SIG-M5 treated with dmso at 0.1 percent for 504 hours (cell line): ENCODE data around the gene MYOZ3.

Experiments
- DNase-seq: peaks from one replicate; lab custom pipeline; 2025; ENCODE audit not compliant: unreplicated experiment; lab: John Stamatoyannopoulos, UW

Gene MYOZ3

DNA sequence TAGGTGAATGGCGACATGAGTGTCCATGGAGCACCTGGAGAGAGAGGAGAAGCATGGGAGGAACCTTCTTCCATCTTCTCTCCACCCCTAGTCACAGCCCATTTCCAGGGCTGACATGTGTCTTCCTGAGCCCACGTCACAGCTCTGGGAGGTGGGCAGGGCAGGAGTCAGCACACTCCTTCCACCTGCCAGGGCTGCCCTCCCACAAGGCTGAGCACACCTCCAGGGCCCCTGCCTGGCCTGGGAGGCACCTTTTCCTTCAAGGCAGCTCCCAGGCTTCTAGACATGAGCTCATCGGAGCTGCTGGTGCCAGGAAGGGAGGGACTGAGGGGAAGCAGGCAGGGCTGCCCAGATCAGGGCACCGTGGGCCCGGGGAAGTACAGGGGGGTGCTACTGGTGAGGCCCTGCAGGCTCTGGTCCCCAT lies 34.2 kb upstream of the MYOZ3 start:
- DNase-seq = no peak

DNA sequence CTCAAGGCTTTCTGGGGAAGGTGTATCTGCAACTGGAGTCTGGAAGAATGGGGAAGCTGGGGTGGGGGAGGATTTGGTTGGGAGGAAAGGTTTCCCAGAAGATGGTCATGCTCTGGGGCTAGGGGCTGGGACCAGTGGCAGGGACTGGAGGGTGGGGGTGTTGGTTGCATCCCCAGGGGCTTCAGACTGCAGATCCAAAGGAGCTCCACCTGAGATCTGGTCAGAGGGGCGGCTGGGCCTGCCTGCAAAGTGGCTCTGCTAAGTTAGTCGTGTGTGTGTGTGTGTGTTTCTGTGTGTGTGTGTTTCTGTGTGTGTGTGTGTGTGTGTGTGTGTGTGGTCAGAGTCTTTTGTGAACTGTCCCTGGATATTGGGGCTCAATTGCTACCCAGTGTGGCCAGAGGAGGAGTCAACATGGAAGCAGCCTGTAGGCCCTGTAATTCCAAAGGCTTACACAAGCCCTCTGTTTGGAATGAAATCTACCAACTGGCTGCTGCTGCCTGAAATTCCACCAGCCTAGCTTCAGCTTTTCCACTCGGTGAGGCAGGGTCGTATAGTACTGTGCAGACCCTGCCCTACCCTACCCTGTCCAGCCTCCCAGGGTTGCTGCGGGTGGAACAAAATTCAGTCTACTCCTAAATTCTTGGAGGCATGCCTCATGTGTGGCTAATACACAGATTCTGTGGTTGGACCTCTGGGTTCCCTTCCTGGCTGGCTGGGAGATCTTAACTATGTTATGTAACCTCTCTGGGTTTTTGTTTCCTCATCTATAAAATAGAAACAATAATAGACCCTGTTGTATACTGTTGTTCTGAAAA lies 33.1 kb upstream of the MYOZ3 start:
- DNase-seq = peak; percentile 33

DNA sequence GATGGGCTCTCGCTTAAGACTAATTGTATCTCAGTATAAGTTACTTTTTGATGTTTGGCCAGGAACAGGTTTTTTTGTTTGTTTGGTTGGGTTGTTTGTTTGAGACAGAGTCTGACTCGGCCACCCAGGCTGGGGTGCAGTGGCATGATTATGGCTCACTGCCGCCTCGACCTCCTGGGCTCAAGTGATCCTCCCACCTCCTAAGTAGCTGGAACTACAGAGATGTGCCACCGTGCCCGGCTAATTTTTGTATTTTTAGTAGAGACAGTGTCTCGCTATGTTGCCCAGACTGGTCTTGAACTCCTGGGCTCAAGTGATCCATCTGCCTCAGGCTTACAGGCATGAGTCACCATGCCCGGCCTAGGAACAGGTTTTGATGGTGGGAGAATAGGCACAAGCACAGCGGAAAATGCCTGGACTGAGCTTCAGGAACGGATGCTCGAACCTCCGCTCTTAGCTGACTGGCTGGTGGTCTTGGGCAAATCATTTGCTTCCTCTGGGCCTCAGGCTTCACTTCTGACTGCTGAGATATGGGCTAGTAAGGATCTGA lies 32.0 kb upstream of the MYOZ3 start:
- DNase-seq = no peak

DNA sequence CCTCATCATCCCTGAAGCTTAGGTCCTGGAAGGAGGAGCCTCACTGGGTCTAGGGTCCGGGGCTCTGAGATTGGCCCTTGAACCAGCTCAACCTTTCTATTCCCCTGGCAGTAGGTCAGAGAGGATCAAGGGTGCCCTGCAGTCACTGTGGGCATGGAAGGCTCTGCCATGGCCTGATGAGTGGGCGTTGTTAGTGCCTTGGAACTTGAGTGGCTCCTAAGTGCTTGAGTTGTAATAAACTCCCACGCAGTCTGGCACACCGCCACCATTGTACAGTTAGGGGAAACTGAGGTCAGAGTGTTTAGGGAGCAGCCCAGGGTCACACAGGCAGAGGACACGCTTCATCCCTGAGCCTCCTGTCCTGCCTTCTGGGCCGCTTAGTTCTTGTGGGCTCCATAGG lies 31.0 kb upstream of the MYOZ3 start:
- no peak for DNase-seq

DNA sequence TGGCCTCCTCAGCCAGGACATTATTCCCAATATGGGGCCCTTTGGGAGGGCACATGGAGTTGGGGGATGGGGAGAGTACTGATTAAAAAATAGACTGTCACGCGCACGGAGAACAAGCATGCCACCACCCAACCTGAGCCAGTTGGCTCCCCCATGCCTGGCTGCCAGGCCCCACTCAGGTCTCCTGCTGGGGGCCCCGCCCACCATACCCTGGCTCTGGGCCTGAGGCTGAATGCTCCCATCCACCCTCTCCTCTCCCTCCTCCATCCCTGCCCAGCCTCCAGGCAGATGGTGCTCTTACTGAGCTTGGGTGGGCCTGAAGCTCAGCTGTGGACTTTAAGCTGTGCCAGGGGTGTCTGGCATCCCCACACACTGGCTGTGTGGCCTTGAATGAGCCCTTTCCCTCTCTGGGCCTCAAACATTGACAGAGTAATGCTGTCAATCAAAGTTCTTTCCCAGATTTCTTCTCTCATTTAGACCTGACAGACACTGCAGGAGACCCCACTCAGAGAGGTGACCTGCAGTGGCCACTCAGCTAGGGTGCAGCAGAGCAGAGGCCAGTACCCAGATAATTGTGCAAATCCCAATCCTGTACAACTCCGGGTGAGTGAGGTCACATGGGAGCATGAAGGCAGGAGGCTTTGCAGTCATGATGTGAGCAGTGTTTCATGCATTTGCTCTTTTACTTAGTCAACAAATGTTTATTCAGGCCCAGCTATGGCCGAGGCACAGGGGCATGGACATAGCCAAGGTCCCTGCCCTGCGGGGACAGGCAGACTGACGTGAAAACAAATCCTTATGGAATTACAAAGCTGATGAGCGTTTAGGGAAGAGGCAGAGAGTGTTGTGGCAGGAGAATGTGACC lies 30.4 kb upstream of the MYOZ3 start:
- DNase-seq = no peak

DNA sequence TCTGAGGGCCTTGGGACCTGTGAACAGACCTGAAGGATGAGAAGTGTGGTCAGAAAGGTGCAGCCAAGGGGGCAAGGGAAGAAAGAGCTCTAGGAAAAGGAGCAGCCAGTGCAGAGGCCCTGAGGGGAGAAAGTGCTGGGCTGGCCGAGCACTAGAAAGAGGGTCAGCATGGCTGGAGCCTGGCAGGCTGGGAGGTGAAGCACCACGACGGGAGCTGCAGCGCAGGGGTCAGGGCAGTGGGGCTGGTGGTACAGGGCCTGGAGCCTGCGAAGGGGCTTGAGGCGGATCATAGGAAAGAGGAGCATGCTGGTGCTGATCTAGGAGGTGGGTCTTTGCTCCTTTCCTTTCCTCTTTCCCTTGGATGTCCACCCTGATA lies 29.7 kb upstream of the MYOZ3 start:
- DNase-seq = no peak

DNA sequence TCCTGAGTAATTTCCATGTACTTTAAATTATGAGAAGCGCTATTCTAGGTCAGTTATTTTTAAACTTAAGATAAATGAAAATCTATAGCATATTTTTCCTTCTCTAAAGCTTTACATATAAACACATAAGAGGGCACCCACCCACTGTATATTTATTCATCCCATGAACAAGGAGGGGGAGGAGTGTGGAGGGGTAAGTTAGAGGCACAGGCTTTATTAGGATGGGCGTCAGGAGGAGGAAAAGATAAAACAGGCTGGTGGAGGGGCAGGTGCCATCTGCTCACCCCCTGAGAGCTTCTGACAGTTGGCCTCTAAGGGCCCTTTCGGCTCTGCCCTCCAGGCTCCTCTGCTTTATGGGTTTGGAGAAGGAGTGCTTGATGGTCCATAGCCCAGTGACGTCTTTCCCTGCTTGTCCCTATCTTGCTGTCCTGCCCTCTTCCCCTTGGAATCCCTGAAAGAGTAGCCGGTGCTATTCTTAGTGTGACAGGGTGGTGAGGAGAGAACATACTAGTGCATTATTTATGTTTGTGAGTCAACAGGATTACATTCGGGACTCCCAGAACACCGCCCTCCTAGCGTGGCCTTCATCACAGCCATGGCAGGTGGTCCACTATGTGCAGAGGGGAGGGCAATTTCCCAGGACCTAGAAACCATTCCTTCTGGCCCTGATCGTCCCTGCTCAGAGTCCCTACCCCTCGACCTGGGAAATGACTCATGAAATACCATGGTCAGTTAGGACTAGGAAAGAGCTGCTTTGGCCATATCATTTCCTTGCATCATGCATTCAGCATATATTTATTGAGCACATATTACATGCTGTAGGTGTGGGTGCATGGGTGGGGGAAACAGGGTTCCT lies 28.5 kb upstream of the MYOZ3 start:
- no peak for DNase-seq

DNA sequence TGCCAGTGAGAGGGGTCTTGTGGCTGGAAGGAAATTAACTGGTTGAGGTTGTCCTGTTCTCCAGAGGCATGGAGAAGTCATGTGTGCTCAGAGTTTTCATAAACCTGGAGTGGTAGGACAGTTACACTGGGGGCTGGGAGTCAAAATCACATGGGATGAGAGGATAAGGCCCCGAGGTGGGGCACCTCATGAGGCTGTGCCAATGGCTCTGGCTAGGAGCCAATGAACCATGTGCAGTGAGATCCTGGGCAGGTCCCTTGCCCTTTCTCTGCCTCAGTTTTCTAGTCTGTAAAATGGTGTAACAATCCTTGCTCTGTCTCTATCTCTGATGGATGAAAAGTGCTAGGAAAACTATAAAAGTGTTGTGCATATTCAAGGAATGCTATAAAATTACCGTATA lies 27.6 kb upstream of the MYOZ3 start:
- DNase-seq = no peak

DNA sequence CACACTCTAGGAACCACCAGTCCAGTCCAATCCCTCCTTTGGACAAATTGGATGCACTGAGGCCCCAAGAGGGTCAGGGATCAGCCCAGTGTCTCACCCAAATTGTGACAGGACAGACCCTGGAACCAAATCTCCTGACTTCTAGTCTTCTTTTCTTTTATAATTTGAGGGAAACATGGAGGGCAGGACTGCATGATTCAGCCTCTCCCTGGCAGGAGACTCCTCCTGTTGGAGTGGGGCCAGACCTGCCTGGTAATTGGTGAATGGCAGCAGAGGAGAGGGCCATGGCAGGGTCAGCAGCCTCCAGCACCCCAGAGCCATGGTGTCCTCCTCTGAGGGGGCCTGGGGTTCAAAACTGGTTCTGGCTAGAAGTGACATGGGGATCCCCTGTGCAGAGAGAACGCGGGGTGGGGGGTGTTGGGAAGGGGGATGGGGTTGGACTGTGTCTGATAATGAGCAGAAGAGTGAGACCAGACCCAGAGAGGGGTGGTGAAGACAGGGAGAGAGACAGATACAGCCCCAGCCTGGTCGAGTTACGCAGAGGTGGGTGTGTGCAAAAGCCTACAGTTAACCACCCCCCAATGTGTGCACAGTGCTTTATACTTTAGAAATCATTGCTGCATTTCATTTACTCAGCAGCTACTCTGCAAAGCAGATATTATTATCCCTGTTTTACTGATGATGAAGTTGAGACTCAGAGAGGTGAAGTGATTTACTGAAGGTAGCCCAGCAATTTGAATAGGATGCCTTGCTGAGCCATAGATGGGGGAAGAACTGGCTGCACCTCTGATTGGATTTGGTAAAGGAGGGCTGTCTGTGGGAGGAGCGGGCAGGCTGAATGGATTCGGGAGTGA lies 24.4 kb upstream of the MYOZ3 start:
- no peak for DNase-seq

DNA sequence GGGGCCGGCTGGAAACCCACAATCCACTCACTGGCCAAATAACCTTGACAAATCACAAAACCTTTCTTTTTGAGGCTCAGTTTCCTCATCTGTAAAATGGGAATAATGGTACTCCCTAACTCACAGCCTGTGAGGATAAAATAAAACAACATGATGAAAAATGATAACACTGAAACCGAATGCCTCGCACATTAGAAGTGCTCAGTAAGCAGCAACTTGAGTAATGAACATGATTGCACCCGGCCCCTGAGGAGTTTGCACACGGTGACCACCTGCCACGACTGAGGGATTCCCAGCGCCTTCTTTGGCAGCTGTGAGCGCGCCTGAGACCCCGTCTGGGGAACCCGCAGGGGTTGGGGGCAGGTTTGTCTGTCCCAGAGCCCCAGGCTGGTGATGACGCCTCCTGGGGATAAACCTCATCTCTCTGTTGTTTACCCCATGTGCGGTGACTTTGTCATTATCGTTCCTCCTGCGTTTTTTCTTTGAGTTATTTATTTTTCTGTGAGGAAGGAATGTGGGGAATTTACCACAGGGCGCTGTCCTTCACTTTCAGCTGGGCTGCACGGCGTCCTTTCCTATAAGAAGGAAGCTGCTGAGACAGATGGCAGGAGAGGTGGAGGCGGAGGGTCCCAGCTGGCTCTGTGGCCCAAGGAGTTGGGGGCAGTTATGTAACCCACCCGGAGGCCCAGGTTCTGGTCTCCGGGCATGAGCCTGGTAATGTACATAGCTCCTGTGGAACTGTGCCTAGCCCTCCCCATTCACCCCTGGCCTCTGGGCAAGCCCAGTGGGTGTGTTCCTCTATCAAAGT lies 23.6 kb upstream of the MYOZ3 start:
- no peak for DNase-seq

DNA sequence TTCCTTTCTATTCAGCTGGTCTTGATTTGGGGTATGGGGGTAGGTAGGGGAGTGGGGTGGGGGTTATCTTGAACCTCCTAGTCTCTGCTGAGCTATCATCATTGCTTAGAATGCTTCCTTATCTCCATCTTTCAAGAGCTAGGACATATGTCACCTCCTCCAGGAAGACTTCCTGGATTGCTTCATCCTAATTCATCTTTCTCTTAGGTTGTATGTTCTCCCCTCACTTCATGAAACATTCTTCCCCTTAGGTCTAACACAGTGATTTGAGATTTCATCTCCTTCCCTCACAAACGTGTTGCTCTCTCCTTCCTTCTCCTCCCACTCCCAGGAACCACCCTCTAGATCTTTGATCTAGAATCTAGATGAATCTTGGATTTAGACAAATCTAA lies 23.0 kb upstream of the MYOZ3 start:
- DNase-seq = no peak

DNA sequence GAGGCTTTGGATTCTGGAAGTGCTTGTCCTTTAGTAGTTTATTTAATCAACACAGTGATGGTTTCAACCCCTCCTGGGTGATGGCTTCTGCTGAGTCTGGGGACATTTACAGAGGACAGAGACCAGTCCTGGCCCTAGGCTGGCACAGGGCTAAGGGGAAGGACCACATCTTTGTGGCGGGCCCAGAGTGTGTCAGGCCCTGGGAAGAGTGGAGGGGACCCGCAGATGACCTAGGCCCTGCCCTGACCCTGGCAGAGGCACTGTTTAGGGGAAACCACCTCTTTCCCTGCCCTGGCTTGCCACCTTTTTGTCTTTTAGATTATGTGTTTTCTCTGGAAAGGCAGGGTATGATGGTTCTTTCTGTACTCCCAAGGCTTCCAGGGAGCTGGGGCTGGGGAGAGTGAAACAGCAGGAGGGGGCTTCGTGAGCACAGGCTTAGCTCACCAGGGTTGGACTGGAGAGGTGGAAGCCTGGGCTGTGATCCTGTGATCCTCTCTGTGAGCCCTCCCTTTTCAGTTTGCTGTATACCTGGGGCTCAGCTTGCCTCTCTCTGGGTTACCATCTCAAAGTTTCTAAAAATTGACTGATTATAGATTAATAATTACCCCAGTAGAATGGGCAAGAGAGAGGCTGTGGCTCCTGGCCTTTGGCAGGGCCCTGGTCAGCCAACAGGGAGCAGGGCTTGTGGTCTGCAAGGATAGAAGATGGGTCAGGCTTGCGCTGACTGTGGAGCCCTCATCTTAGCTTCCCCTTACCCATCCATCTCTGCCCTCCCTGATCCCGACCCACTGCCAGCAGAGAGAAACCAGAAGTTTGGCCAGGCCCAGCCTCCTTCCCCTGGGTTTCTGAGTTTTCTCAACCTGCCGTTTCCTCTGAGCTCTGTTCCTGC lies 22.3 kb upstream of the MYOZ3 start:
- no peak for DNase-seq

DNA sequence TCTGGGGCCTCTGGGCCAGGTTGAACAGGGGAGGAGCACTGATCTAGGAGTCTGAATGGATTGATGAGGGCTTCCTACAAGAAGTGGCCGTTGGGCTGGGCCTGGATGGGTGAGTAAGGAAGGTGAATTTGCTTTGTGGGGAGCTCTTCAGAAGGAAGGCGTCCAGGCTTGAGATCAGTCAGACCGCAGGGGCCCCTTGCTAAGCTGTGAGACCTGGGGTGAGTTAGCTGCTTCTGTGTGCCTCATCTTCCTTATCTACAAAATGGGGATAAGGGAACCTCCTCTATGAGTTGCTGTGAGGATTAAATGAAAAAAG lies 21.7 kb upstream of the MYOZ3 start:
- no peak for DNase-seq

DNA sequence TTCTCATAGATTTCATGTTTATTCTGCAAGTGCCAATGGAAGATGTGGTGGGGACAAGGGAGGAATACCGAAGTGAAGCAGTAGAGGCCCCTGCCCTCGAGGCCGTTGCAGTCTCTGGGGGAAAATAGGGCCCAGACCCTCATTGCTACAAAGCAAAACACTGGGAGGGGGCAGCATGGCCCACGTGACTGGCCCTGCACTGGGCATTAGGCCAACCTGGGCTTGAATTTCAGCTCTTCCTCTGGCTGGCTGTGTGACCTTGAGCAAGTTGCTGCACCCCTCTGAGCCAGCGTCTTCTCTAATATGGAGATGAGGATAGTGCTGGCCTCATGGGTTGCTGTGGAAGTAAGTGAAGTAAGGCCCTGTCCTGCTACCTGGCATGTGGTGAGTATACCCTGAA lies 21.3 kb upstream of the MYOZ3 start:
- no peak for DNase-seq

DNA sequence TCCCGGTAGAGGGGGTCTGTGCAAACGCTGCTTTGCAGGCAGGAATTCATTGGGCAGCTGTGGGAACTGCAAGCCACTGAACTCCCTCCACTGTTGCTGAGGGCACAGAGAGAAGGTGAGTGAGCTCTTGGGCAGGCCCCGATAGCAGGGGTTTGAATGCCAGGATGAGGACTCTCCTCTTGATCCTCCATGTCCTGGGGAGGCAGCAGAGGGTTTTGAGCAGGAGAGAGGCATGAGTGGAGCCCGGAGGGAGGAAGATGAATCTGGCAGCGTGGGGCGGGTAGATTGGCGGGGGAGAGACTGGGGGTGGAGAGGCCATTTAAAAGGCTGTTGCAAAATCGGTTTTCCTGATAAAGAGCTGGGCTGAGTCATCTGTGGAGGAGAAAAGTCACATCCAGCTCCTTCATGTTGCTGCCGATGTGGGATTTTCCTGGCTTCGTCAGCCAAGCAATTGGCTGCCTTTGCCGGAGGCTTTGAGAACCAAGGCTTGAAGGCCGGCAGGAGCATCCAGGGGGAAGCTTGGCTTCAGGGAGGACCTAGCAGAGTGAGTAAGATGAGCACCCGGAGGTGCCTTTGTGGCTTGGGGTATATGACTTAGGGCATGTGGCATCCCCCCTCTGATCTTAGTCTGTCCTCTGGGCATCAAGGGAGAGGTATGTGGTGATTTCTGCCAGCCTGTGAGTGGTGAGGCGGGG lies 20.6 kb upstream of the MYOZ3 start, which contains the start of gene SYNPO:
Gene SYNPO (plus strand): TSS at position 350 of the 695 bp plus-strand sequence. CDS start 7,616 bp downstream, outside the sequence.
- DNase-seq = peak; percentile 59

DNA sequence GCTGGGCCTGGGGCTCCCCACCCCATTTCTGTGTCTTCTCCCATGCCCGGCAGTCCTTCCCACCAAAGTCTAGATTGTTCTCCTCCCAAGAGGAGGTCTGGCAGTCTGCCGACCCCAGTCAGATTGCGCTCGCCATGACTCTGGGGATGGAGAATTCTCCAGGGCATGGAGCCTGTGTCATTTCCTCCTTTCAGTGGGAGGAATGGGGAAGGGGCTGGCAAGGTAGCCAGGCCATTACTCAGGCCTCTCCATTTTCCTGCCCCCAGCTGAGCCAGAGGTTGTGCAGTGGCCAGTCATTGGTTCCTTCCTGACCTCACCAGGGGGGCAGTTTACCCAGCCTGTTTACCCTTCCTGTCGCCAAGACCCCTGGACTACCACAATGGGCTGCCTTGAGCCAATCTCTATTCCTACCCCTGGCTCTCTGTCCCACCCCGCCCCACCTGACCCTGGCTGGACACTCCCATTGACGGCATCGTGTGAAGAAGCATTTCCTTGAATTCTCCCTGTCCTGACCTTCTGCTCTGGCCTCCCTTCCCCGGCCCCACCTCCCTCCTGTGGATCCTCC lies 20.0 kb upstream of the MYOZ3 start:
- no peak for DNase-seq

DNA sequence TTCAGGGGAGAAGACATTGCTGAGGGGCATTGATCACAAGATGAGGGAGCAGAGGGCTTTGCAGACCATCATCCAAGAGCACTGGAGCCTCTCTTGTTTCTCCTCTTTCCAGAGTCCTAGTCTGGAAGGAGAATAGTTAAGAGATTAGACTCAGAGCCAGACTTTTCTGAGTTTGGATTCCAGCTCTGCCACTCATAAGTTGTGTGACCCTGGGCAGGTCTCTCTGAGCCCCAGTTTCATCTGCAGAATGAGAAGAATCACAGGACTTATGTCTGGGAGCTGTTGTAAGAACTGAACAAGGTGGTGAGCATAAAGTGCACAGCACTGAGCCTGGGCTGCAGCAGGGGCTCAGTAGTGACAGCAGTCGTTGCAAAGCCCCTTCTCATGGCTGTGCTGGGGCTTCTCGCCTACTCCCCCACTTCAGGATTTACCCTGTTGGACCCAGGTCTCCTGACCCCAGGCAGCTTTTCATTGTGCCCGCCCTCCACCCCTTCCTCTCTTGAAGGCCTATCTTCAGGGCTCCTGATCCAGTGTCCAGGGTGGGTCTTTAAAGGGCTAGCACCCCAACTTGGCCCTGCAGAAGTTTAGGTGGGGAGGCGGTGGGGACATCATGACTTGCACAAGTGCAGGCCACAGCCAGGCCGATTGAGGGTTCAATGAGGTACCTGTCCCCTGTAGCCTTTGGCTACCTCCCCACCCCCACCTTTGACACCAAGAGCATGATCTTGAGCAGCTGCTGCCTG lies 19.1 kb upstream of the MYOZ3 start:
- no peak for DNase-seq
